HG03159 (cell line): Measurements from ENCODE around the gene IL10.
"Not testable (repeated sequence)": the region's sequence is repeated elsewhere in the genome, so short reads cannot be mapped to it uniquely, and the experiment has no call there.

Experiments
- ATAC-seq: cut with Tn5 transposase; IDR thresholded peaks from one replicate; pipeline ENCODE4 v1.9.1; 2021; ENCODE audit warnings: mild to moderate bottlenecking, moderate library complexity; ENCODE audit not compliant: unreplicated experiment

The IL10 gene

GRCh38 chr1:206794294-206794908, 22.1 kb upstream of the IL10 start:
- ATAC-seq = no peak

- no peak for ATAC-seq
Observed at GRCh38 chr1:206793620-206794019, 21.3 kb upstream of the IL10 start.

GRCh38 chr1:206792939-206793607, 20.8 kb upstream of the IL10 start:
- ATAC-seq = peak; percentile 39

- no peak for ATAC-seq
Observed at GRCh38 chr1:206790502-206791250, 18.4 kb upstream of the IL10 start.

GRCh38 chr1:206788487-206789050, 16.3 kb upstream of the IL10 start:
- ATAC-seq = no peak

GRCh38 chr1:206787891-206788290, 15.6 kb upstream of the IL10 start:
- ATAC-seq = no peak

GRCh38 chr1:206786212-206786886, 14.1 kb upstream of the IL10 start:
- ATAC-seq = peak; percentile 35

- ATAC-seq = no peak
Observed at GRCh38 chr1:206785182-206785765, 13.0 kb upstream of the IL10 start.

GRCh38 chr1:206784471-206784903, 12.2 kb upstream of the IL10 start:
- ATAC-seq = peak; percentile 65

- no peak for ATAC-seq
Observed at GRCh38 chr1:206783506-206783905, 11.2 kb upstream of the IL10 start.

GRCh38 chr1:206782448-206782847, 10.2 kb upstream of the IL10 start:
- peak; percentile 45 for ATAC-seq

- ATAC-seq = no peak
Observed at GRCh38 chr1:206779638-206780037, 7.3 kb upstream of the IL10 start.

- not testable (repeated sequence) for ATAC-seq
Observed at GRCh38 chr1:206778911-206779310, 6.6 kb upstream of the IL10 start.

- no peak for ATAC-seq
Observed at GRCh38 chr1:206778031-206778430, 5.7 kb upstream of the IL10 start.

GRCh38 chr1:206776229-206776628, 3.9 kb upstream of the IL10 start:
- ATAC-seq = no peak

- no peak for ATAC-seq
Observed at GRCh38 chr1:206774093-206774492, 1.8 kb upstream of the IL10 start.

- no peak for ATAC-seq
Observed at GRCh38 chr1:206771338-206771692, 979 bp downstream of the IL10 start.

GRCh38 chr1:206770531-206771337, 1.6 kb downstream of the IL10 start, which contains the start of gene IL19:
IL19 (plus strand) TSS chr1:206770773; CDS start chr1:206836663, 65,890 bp downstream.
- no peak for ATAC-seq

- ATAC-seq = peak; percentile 73
Observed at GRCh38 chr1:206769304-206769731, 3.0 kb downstream of the IL10 start.
